ENCODE measurements around the gene ZNF786. TPM values are rescaled to one million over a fixed set of nuclear protein-coding genes. Genes with fewer than 3 reads are reported as not detected.

The ZNF786 gene
- total and polyA plus RNA-seq, 8 donors: 1.3 to 23.5 (median 2.7) TPM

DNA sequence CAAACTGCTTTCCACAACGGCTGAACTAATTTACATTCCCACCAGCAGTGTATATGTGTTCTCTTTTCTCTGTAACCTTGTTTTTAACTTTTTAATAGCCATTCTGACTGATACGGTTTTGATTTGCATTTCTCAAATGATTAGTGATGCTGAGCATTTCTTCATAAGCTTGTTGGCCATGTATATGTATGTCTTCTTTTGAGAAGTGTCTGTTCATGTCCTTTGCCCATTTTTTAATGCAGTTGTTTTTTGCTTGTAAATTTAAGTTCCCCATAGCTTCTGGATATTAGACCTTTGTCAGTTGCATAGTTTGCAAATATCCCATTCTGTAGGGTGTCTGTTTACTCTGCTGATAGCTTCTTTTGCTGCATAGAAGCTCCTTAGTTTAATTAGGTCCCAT is 6.1 kb downstream of the ZNF786 start:
- TF ChIP-seq EP300 (IDR thresholded peaks at IDR 0.05) (no peak), POLR2A (IDR thresholded peaks at IDR 0.05) (no peak), POLR2AphosphoS5 (IDR thresholded peaks at IDR 0.05) (no peak)
- TF ChIP-seq, protein P1, sequence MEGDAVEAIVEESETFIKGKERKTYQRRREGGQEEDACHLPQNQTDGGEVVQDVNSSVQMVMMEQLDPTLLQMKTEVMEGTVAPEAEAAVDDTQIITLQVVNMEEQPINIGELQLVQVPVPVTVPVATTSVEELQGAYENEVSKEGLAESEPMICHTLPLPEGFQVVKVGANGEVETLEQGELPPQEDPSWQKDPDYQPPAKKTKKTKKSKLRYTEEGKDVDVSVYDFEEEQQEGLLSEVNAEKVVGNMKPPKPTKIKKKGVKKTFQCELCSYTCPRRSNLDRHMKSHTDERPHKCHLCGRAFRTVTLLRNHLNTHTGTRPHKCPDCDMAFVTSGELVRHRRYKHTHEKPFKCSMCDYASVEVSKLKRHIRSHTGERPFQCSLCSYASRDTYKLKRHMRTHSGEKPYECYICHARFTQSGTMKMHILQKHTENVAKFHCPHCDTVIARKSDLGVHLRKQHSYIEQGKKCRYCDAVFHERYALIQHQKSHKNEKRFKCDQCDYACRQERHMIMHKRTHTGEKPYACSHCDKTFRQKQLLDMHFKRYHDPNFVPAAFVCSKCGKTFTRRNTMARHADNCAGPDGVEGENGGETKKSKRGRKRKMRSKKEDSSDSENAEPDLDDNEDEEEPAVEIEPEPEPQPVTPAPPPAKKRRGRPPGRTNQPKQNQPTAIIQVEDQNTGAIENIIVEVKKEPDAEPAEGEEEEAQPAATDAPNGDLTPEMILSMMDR (IDR thresholded peaks at IDR 0.05): no peak
- no peak overlapping the region for H3K27ac ChIP-seq
- WGBS, 5 donors: 91 to 98% (median 95%) methylated on average over 2 of the region's 2 CpGs
- H3K4me1 ChIP-seq: peaks cover 0 to 8% (median 2%) of the 10 kb centered on the region in 4 donors
- intact Hi-C loops (cut with DNase I; ENCODE audit: low total_unique reads): no loop called here
- H3K27me3 ChIP-seq: no peaks in the 10 kb centered on the region
- peaks cover 0 to 18% (median 5%) of the 10 kb centered on the region in 4 donors for H3K36me3 ChIP-seq
- H3K9me3 ChIP-seq: no peaks in the 10 kb centered on the region
- DNase-seq: no peak
- H3K4me3 ChIP-seq: no peak overlapping the region

DNA sequence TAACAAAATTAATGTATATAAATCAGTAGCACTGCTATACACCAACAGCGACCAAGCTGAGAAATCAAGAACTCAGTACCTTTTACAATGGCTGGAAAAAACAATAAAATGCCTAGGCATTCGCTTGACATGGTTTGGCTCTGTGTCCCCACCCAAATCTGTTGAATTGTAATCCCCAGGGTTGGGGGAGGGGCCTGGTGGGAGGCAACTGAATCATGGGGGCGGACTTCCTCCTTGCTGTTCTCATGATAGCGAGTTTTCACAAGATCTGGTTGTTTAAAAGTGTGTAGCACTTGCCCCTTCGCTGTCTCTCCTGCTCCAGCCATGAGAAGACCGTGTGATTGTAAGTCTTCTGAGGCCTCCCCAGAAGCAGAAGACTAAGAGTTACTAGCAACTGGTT is 8.6 kb downstream of the ZNF786 start:
- no peaks in the 10 kb centered on the region for H3K9me3 ChIP-seq
- no peak for DNase-seq
- intact Hi-C loops (cut with DNase I; ENCODE audit: low total_unique reads): no loop called here
- H3K4me3 ChIP-seq: no peak overlapping the region
- 90 to 96% (median 93%) methylated on average over 6 of the region's 6 CpGs for whole genome bisulfite sequencing, 5 donors
- no peaks in the 10 kb centered on the region for H3K4me1 ChIP-seq
- peaks cover 0 to 30% (median 9%) of the 10 kb centered on the region in 4 donors for H3K36me3 ChIP-seq
- H3K27ac ChIP-seq: no peak overlapping the region
- TF ChIP-seq EP300 (IDR thresholded peaks at IDR 0.05) (no peak), POLR2A (IDR thresholded peaks at IDR 0.05) (no peak), POLR2AphosphoS5 (IDR thresholded peaks at IDR 0.05) (no peak)
- TF ChIP-seq, protein P1 (IDR thresholded peaks at IDR 0.05): no peak
- no peaks in the 10 kb centered on the region for H3K27me3 ChIP-seq

DNA sequence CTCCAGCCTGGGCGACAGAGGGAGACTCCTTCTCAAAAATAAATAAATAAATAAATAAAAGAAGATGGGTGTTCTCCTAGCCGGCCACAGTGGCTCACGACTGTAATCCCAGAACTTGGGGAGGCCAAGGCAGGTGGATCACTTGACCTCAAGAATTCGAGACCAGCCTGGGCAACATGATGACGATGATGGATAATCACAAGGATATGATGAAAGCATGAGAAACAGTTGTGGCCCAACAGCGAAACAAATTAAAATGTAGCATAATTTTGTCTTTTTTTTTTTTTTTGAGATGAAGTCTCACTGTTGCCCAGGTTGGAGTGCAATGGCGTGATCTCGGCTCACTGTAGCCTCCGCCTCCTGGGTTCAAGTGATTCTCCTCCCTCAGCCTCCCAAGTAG is 12.9 kb downstream of the ZNF786 start:
- Histone ChIP-seq H3K36me3 (peaks cover 11 to 40% (median 29%) of the 10 kb centered on the region in 4 donors), H3K9me3 (no peaks in the 10 kb centered on the region), H3K27me3 (no peaks in the 10 kb centered on the region), H3K4me3 (no peak overlapping the region), H3K27ac (no peak overlapping the region), H3K4me1 (no peaks in the 10 kb centered on the region)
- intact Hi-C loops (cut with DNase I; ENCODE audit: low total_unique reads): no loop called here
- TF ChIP-seq, protein P1 (IDR thresholded peaks at IDR 0.05): no peak
- TF ChIP-seq EP300 (IDR thresholded peaks at IDR 0.05): no peak
- no peak for TF ChIP-seq POLR2AphosphoS5 (IDR thresholded peaks at IDR 0.05)
- no peak for TF ChIP-seq POLR2A (IDR thresholded peaks at IDR 0.05)
- WGBS, 5 donors: 84 to 93% (median 87%) methylated on average over 9 of the region's 9 CpGs
- no peak for DNase-seq

DNA sequence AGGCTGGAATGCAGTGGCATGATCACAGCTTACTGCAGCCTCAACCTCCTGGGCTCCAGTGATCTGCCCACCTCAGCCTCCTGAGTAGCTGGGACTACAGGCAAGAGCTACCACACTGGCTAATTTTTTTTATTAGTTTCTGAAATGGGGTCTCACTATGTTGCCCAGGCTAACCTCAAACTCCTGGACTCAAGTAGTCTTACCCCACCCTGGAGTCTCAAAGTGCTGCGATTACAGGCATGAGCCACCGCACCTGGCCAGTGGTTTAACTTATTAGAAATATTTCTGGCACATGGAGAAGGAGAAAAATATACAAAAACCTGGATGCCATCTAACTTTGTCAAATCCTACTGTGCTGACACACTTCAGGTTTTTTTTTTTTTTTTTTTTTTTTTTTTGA is 15.2 kb downstream of the ZNF786 start:
- Histone ChIP-seq H3K4me1 (no peaks in the 10 kb centered on the region), H3K36me3 (peaks cover 26 to 61% (median 52%) of the 10 kb centered on the region in 4 donors), H3K27me3 (no peaks in the 10 kb centered on the region), H3K9me3 (no peaks in the 10 kb centered on the region), H3K27ac (no peak overlapping the region), H3K4me3 (no peak overlapping the region)
- DNase-seq: no peak
- intact Hi-C loops (cut with DNase I; ENCODE audit: low total_unique reads): no loop called here
- WGBS, 5 donors: 95 to 100% (median 100%) methylated on average over 2 of the region's 2 CpGs
- TF ChIP-seq EP300 (IDR thresholded peaks at IDR 0.05): no peak
- no peak for TF ChIP-seq POLR2AphosphoS5 (IDR thresholded peaks at IDR 0.05)
- TF ChIP-seq, protein P1 (IDR thresholded peaks at IDR 0.05): no peak
- no peak for TF ChIP-seq POLR2A (IDR thresholded peaks at IDR 0.05)
